Tibial artery (tissue), 4 donors: ENCODE measurements around the gene WNT6.
A peak's percentile ranks its signal among the peaks of the same experiment; 100 is the strongest.

Source experiments
- DNase-seq, 2 donors: peaks; one replicate each; pipeline ENCODE4 v3.0.0-alpha.2; 2019
- H3K27ac ChIP-seq, 2 donors: fragments of 200-600 bp; sonication (generic) in 1 of 2; 1 replicate in 1 of 2; 2 replicates in 1 of 2; pipeline ENCODE4 v1.5.1; 2018 to 2019; ENCODE audit warnings: mild to moderate bottlenecking in 1 of 2
- H3K27me3 ChIP-seq, 2 donors: fragments of 200-600 bp; sonication (generic) in 1 of 2; one replicate each; pipeline versions ENCODE4 v1.5.1 to v1.6.0; 2016 to 2019
- H3K36me3 ChIP-seq, 3 donors: fragments of 200-600 bp; sonication (generic) in 2 of 3; one replicate each; pipeline ENCODE4 v1.5.1; 2016 to 2019; ENCODE audit warnings: mild to moderate bottlenecking in 2 of 3
- H3K4me1 ChIP-seq, 4 donors: fragments of 200-600 bp; sonication (generic) in 2 of 4; 1 replicate in 3 of 4; 2 replicates in 1 of 4; pipeline ENCODE4 v1.5.1; 2016 to 2019
- H3K4me3 ChIP-seq, 2 donors: fragments of 200-600 bp; sonication (generic) in 1 of 2; 1 replicate in 1 of 2; 2 replicates in 1 of 2; pipeline ENCODE4 v1.5.1; 2018 to 2019; ENCODE audit warnings: mild to moderate bottlenecking in 2 of 2
- H3K9me3 ChIP-seq, 3 donors: fragments of 200-600 bp; sonication (generic) in 1 of 3; one replicate each; pipeline ENCODE4 v1.5.1; 2016 to 2019
- intact Hi-C: fragments of 100-400 bp; cut with DNase I; formaldehyde crosslinking; loops from one replicate; pipeline ENCODE4 v1.15.0; 2023; ENCODE audit warnings: low total_unique reads
- TF ChIP-seq, protein P1 (sequence below), 2 experiments: fragments of 200-600 bp in 1 of 2; fragments of 450-650 bp in 1 of 2; IDR thresholded peaks; one replicate each; pipeline ENCODE4 v1.5.1; 2017 to 2019; ENCODE audit warnings: antibody characterized with exemption in 2 of 2, mild to moderate bottlenecking in 1 of 2, moderate library complexity in 1 of 2

WNT6 gene

DNA sequence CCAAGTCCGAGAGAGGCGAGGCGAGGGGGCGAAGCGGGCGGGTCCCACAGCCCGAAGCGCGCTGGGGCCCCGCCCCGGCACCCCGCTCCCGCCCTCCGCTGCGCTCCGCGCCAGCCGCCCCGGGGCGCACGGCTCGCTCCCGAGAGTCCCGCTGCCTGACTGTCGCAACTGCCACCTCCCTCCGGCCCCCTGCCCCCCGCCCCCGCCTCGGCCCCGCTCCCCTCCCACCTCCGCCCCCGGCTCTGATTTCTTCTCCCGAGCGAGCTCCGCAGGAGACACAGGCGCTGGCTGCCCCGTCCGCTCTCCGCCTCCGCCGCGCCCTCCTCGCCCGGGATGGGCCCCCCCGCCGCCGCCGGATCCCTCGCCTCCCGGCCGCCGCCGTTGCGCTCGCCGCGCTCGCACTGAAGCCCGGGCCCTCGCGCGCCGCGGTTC lies at the start of gene WNT6:
TSS of gene WNT6 (plus strand) at position 250 of the 432 bp plus-strand sequence. CDS start 233 bp downstream, outside the sequence.
- Histone ChIP-seq H3K36me3 (no peaks in the 10 kb centered on the region), H3K27me3 (peaks cover 0 to 96% of the 10 kb centered on the region in 2 donors), H3K4me1 (peaks cover 0 to 25% (median 23%) of the 10 kb centered on the region in 4 donors), H3K27ac (no peak within 1 kb of the TSS), H3K9me3 (no peaks in the 10 kb centered on the region), H3K4me3 (peak within 1 kb of the TSS; percentile 34 to 47)
- intact Hi-C loops: no loop called here
- DNase-seq: peak in 1 of 2 donors; percentile 40
- TF ChIP-seq, protein P1, sequence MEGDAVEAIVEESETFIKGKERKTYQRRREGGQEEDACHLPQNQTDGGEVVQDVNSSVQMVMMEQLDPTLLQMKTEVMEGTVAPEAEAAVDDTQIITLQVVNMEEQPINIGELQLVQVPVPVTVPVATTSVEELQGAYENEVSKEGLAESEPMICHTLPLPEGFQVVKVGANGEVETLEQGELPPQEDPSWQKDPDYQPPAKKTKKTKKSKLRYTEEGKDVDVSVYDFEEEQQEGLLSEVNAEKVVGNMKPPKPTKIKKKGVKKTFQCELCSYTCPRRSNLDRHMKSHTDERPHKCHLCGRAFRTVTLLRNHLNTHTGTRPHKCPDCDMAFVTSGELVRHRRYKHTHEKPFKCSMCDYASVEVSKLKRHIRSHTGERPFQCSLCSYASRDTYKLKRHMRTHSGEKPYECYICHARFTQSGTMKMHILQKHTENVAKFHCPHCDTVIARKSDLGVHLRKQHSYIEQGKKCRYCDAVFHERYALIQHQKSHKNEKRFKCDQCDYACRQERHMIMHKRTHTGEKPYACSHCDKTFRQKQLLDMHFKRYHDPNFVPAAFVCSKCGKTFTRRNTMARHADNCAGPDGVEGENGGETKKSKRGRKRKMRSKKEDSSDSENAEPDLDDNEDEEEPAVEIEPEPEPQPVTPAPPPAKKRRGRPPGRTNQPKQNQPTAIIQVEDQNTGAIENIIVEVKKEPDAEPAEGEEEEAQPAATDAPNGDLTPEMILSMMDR (IDR thresholded peaks at IDR 0.05): no peak

DNA sequence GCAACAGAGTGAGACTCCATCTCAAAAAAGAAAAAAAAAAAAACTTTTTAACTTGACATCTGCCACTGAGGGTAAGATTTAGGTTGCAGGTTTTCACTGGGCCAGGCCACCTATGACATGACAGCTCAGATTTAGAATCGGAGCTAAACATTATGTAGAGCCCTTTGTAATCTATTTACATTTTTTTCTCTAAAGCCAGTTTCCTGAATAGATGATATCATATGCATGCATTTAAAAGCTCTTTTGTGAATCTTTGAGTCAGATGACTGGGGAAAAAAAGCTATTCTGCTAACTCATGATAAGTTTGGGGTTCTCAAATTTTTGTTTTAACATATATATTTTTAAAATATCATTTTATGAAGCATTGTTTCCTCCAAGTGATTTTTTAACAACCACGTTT lies 49.3 kb upstream of the WNT6 start:
- Histone ChIP-seq H3K4me3 (no peak overlapping the region), H3K9me3 (no peaks in the 10 kb centered on the region), H3K36me3 (peaks cover 18 to 38% (median 32%) of the 10 kb centered on the region in 3 donors), H3K27ac (no peak overlapping the region), H3K4me1 (peaks cover 0 to 22% (median 13%) of the 10 kb centered on the region in 4 donors), H3K27me3 (no peaks in the 10 kb centered on the region)
- DNase-seq: no peak
- TF ChIP-seq, protein P1 (IDR thresholded peaks at IDR 0.05): no peak
- intact Hi-C loops: no loop called here

DNA sequence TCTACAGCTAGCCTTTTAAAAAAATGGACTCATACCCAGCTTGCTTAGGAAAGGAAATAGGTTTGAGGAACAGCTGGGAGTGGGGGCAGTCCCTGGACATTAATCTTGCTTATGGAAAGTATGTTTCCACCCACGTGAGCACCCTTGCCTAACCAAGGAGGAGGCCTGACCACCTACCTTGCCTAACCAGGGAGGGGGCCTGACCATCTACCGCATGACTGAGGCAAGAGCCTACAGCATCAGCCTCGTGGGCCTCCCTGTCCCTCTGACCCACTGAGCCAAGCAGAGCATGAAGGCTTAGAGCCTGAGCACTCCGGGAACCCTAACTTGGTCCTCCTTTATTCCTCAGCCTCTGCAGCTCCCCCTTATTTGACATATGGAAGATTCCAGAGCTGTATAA lies 48.2 kb upstream of the WNT6 start:
- peaks cover 20 to 49% (median 43%) of the 10 kb centered on the region in 3 donors for H3K36me3 ChIP-seq
- H3K9me3 ChIP-seq: no peaks in the 10 kb centered on the region
- peaks cover 0 to 12% (median 9%) of the 10 kb centered on the region in 4 donors for H3K4me1 ChIP-seq
- no peak overlapping the region for H3K4me3 ChIP-seq
- TF ChIP-seq, protein P1 (IDR thresholded peaks at IDR 0.05): no peak
- intact Hi-C loops: no loop called here
- H3K27me3 ChIP-seq: no peaks in the 10 kb centered on the region
- no peak for DNase-seq
- no peak overlapping the region for H3K27ac ChIP-seq

DNA sequence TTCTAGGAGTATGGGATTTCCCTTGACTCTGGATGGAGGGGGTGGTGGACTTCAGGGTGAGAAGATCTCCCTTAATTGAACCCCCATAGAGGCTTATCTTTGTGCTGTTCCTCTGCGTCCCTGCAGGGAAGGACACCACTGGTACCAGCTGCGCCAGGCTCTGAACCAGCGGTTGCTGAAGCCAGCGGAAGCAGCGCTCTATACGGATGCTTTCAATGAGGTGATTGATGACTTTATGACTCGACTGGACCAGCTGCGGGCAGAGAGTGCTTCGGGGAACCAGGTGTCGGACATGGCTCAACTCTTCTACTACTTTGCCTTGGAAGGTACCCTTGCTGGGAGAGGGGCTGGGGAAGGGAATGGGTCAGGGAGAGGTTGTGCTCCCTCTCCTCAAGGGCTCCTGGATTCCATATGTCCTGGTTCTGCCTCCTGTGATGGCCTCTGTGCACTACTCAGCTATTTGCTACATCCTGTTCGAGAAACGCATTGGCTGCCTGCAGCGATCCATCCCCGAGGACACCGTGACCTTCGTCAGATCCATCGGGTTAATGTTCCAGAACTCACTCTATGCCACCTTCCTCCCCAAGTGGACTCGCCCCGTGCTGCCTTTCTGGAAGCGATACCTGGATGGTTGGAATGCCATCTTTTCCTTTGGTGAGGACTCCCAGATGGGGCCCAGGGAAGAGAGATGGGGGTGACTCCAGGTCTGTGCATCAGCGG lies 47.3 kb upstream of the WNT6 start:
- Histone ChIP-seq H3K4me1 (peaks cover 0 to 5% (median 3%) of the 10 kb centered on the region in 4 donors), H3K27me3 (no peaks in the 10 kb centered on the region), H3K9me3 (no peaks in the 10 kb centered on the region), H3K36me3 (peaks cover 20 to 56% (median 44%) of the 10 kb centered on the region in 3 donors), H3K4me3 (no peak overlapping the region), H3K27ac (no peak overlapping the region)
- TF ChIP-seq, protein P1 (IDR thresholded peaks at IDR 0.05): no peak
- DNase-seq: no peak
- intact Hi-C loops: no loop called here

DNA sequence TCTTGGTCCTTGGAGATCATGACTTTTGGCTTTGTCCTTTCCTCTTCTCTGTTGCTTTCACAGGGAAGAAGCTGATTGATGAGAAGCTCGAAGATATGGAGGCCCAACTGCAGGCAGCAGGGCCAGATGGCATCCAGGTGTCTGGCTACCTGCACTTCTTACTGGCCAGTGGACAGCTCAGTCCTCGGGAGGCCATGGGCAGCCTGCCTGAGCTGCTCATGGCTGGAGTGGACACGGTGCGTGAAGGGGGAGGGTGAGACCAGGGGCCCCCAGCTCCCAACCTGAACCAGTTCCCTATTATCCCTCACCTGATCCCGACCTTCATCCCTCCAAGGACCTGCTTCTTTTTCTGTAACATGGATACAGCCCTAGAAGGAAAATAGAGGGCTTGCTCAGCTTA lies 46.7 kb upstream of the WNT6 start:
- Histone ChIP-seq H3K4me1 (no peaks in the 10 kb centered on the region), H3K27me3 (no peaks in the 10 kb centered on the region), H3K4me3 (no peak overlapping the region), H3K9me3 (no peaks in the 10 kb centered on the region), H3K27ac (no peak overlapping the region), H3K36me3 (peaks cover 20 to 63% (median 47%) of the 10 kb centered on the region in 3 donors)
- intact Hi-C loops: no loop called here
- TF ChIP-seq, protein P1 (IDR thresholded peaks at IDR 0.05): no peak
- DNase-seq: no peak
